Measurements from ENCODE around the gene B9D1.

The B9D1 gene

DNA sequence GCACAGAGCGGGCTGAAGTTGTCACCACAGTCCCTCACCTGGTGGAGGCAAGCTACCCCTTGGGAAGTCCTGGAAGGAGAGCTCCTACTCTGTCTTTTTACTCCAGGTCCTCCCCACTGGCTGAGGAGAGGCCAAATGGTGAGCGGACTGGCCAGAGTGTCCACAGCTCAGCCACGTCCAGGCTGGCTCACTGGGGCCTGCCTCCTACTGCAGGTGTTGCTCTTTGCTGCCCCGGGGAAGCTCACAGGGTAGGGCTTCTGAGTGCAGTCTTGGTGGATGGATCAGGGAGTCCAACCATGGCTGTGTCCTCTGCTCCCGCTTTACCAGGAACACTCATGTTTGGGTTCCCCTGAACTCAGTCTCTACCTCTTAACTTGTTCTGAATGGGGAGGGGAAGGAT is 2.7 kb downstream of the B9D1 start:
- TF ChIP-seq ZBTB7A (IDR thresholded peaks at IDR 0.05; ENCODE audit: low read depth) (no peak), CREB1 (IDR thresholded peaks at IDR 0.05; ENCODE audit: low read depth) (no peak), TEAD4 (IDR thresholded peaks at IDR 0.05) (no peak), TCF12 (IDR thresholded peaks at IDR 0.05; ENCODE audit: low read depth) (no peak)
- TF ChIP-seq, protein P1, sequence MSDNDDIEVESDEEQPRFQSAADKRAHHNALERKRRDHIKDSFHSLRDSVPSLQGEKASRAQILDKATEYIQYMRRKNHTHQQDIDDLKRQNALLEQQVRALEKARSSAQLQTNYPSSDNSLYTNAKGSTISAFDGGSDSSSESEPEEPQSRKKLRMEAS (IDR thresholded peaks at IDR 0.05), result no peak

DNA sequence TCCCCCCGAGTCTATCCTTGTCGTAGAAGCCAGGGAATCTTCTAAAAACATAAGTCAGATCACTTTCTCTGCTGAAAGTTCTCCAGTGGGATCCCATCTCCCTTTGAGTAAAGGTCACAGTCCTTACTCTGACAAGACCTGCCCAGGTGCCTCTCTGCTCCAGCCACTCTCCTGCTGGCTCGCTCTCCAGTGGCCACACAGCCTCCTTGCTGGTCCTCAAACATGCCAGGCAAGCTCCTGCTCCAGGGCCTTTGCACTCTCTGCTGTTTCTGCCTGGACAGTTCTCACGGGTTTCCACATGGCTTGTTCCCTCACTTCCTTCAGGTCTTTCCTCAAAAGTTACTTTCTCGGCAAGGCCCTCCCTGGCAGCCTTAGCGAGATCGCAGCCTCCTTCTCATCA is 3.4 kb downstream of the B9D1 start:
- TF ChIP-seq RAD21 (IDR thresholded peaks at IDR 0.05; ENCODE audit: low read depth), result no peak
- TF ChIP-seq NFIC (IDR thresholded peaks at IDR 0.05), result no peak
- TF ChIP-seq TCF12 (IDR thresholded peaks at IDR 0.05; ENCODE audit: low read depth), result no peak
- TF ChIP-seq EGR1 (IDR thresholded peaks at IDR 0.05), result no peak
- TF ChIP-seq, protein P1 (IDR thresholded peaks at IDR 0.05), result no peak
- TF ChIP-seq FOXM1 (IDR thresholded peaks at IDR 0.05; ENCODE audit: borderline replicate concordance, low read depth), result no peak
- TF ChIP-seq TEAD4 (IDR thresholded peaks at IDR 0.05), result no peak
- TF ChIP-seq, protein P2, sequence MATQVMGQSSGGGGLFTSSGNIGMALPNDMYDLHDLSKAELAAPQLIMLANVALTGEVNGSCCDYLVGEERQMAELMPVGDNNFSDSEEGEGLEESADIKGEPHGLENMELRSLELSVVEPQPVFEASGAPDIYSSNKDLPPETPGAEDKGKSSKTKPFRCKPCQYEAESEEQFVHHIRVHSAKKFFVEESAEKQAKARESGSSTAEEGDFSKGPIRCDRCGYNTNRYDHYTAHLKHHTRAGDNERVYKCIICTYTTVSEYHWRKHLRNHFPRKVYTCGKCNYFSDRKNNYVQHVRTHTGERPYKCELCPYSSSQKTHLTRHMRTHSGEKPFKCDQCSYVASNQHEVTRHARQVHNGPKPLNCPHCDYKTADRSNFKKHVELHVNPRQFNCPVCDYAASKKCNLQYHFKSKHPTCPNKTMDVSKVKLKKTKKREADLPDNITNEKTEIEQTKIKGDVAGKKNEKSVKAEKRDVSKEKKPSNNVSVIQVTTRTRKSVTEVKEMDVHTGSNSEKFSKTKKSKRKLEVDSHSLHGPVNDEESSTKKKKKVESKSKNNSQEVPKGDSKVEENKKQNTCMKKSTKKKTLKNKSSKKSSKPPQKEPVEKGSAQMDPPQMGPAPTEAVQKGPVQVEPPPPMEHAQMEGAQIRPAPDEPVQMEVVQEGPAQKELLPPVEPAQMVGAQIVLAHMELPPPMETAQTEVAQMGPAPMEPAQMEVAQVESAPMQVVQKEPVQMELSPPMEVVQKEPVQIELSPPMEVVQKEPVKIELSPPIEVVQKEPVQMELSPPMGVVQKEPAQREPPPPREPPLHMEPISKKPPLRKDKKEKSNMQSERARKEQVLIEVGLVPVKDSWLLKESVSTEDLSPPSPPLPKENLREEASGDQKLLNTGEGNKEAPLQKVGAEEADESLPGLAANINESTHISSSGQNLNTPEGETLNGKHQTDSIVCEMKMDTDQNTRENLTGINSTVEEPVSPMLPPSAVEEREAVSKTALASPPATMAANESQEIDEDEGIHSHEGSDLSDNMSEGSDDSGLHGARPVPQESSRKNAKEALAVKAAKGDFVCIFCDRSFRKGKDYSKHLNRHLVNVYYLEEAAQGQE (IDR thresholded peaks at IDR 0.05; ENCODE audit: low read depth), result no peak
- TF ChIP-seq, protein P3, sequence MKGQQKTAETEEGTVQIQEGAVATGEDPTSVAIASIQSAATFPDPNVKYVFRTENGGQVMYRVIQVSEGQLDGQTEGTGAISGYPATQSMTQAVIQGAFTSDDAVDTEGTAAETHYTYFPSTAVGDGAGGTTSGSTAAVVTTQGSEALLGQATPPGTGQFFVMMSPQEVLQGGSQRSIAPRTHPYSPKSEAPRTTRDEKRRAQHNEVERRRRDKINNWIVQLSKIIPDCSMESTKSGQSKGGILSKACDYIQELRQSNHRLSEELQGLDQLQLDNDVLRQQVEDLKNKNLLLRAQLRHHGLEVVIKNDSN (IDR thresholded peaks at IDR 0.05), result no peak
- no peak for TF ChIP-seq ZBTB7A (IDR thresholded peaks at IDR 0.05; ENCODE audit: low read depth)
- TF ChIP-seq CEBPB (IDR thresholded peaks at IDR 0.05), result no peak
- no peak for TF ChIP-seq TAF1 (IDR thresholded peaks at IDR 0.05; ENCODE audit: low read depth)
- no peak for TF ChIP-seq YY1 (IDR thresholded peaks at IDR 0.05; ENCODE audit: low read depth)
- TF ChIP-seq CREB1 (IDR thresholded peaks at IDR 0.05; ENCODE audit: low read depth), result no peak
- no peak for TF ChIP-seq EP300 (IDR thresholded peaks at IDR 0.05; ENCODE audit: borderline replicate concordance)

DNA sequence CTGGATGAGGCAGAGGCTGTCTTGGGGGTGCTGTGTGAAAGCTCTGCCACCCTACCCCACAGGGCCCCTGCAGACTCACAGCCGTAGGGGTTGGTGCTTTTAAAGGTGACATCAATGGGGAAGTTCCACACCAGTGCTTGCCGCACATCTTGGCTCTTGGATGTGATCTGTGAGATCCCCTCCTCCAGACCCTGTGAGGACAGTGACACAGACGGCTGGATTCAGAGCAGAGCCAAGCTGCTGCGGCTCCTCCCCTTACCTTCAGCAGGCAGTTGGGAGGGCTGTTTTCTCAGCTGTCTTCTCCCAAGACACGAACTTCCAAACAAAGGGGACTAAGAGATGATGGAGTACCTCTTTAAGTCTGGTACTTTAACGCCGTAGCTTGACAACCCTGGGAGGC is 4.8 kb downstream of the B9D1 start:
- no peak for TF ChIP-seq NFIC (IDR thresholded peaks at IDR 0.05)
- no peak for TF ChIP-seq TEAD4 (IDR thresholded peaks at IDR 0.05)
- TF ChIP-seq, protein P1 (IDR thresholded peaks at IDR 0.05), result no peak
- no peak for TF ChIP-seq TAF1 (IDR thresholded peaks at IDR 0.05; ENCODE audit: low read depth)
- no peak for TF ChIP-seq FOXM1 (IDR thresholded peaks at IDR 0.05; ENCODE audit: borderline replicate concordance, low read depth)
- no peak for TF ChIP-seq CREB1 (IDR thresholded peaks at IDR 0.05; ENCODE audit: low read depth)
- TF ChIP-seq, protein P3 (IDR thresholded peaks at IDR 0.05), result no peak
- TF ChIP-seq, protein P2 (IDR thresholded peaks at IDR 0.05; ENCODE audit: low read depth), result no peak
- no peak for TF ChIP-seq EP300 (IDR thresholded peaks at IDR 0.05; ENCODE audit: borderline replicate concordance)
- no peak for TF ChIP-seq YY1 (IDR thresholded peaks at IDR 0.05; ENCODE audit: low read depth)

DNA sequence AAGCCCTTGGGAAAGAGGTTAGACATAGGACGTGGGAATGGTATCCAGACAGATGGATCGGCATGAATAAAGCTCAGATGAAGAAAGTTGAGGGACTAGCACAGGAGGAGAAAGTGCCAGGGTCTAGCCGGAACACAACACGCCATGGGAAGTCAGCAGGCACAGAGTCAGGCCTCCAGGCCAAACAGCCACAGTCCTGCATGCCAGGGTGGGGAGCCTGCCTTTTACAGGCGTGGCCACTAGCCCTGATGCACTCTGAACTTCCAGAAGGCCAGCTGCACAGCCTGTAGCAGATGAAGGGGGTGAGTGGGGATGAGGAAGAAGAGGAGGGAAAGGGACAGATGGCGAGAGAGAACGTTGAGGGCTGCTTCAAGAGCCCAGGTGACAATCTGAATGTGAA is 5.2 kb downstream of the B9D1 start:
- TF ChIP-seq, protein P2 (IDR thresholded peaks at IDR 0.05; ENCODE audit: low read depth), result no peak
- TF ChIP-seq TCF12 (IDR thresholded peaks at IDR 0.05; ENCODE audit: low read depth), result no peak
- no peak for TF ChIP-seq CEBPB (IDR thresholded peaks at IDR 0.05)
- TF ChIP-seq NFIC (IDR thresholded peaks at IDR 0.05), result no peak
- TF ChIP-seq FOXM1 (IDR thresholded peaks at IDR 0.05; ENCODE audit: borderline replicate concordance, low read depth), result no peak
- TF ChIP-seq, protein P1 (IDR thresholded peaks at IDR 0.05), result no peak
- no peak for TF ChIP-seq EGR1 (IDR thresholded peaks at IDR 0.05)
- TF ChIP-seq TAF1 (IDR thresholded peaks at IDR 0.05; ENCODE audit: low read depth), result no peak
- TF ChIP-seq YY1 (IDR thresholded peaks at IDR 0.05; ENCODE audit: low read depth), result no peak
- TF ChIP-seq ZBTB7A (IDR thresholded peaks at IDR 0.05; ENCODE audit: low read depth), result no peak
- TF ChIP-seq CREB1 (IDR thresholded peaks at IDR 0.05; ENCODE audit: low read depth), result no peak
- TF ChIP-seq TEAD4 (IDR thresholded peaks at IDR 0.05), result no peak
- TF ChIP-seq EP300 (IDR thresholded peaks at IDR 0.05; ENCODE audit: borderline replicate concordance), result no peak
- TF ChIP-seq RAD21 (IDR thresholded peaks at IDR 0.05; ENCODE audit: low read depth), result no peak
